Measurements from ENCODE around the gene DNAAF2.
A peak's percentile ranks its signal among the peaks of the same experiment; 100 is the strongest.
"Not testable (repeated sequence)": the region's sequence is repeated elsewhere in the genome, so short reads cannot be mapped to it uniquely, and the experiment has no call there.

Gene DNAAF2

DNA sequence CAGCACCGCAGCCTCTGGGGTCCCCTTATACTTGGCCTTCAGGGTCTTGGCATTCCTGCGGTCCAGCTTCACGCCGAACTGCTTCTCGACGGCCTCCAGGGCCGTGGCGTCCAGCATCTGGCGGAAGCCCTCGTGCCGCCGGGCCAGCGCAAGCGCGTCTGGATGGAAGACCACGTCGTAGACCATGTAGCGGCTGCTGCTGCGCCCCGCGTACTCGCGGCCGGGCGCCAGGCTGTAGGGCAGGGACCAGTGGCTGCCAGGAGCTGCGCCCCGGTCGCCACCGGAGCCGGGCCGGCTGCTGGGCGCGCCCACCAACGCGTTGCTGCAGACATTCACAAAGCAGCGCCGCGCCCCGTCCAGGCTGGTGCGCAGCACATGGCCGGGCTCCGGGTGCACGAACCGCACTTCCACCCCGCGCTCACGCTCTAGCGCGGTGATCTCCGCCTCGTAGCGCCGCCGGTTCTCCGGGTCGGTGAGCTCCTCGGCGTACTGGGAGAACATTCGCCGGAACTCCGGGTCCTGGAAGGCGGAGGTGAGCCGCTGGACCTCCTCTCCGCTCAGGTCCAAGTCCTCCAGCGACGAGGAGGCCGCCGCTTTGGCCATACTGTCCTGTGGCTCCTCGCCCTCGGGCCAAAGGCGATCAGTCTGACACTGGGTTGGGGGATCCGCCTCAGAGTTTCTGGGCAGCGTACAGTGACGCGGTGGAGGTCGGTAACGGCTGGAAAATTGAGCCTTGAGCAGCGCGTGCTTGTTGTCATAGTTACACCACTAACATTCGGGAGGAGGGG lies at the start of gene DNAAF2:
TSS of gene DNAAF2 (minus strand) at position 698 of the 788 bp plus-strand sequence. CDS start at position 603, 95 bp downstream.
- peak within 1 kb of the TSS; percentile 98 for H3K27ac Mint-ChIP-seq
- no peaks in the 10 kb centered on the region for H3K9me3 Mint-ChIP-seq
- peaks cover 17 to 52% of the 10 kb centered on the region in 2 donors for H3K4me1 Mint-ChIP-seq
- peak; percentile 57 to 61 for ATAC-seq (replicated peaks)
- H3K36me3 Mint-ChIP-seq = peaks cover 33 to 45% of the 10 kb centered on the region in 2 donors
- DNase-seq = peak; percentile 67
- H3K27me3 Mint-ChIP-seq = no peaks in the 10 kb centered on the region
- H3K4me3 Mint-ChIP-seq = peak within 1 kb of the TSS; percentile 91 to 99

- Mint-ChIP-seq H3K4me3 (no peak overlapping the region), H3K36me3 (peaks cover 28 to 38% of the 10 kb centered on the region in 2 donors), H3K9me3 (no peaks in the 10 kb centered on the region), H3K27ac (no peak overlapping the region), H3K4me1 (no peaks in the 10 kb centered on the region), H3K27me3 (no peaks in the 10 kb centered on the region)
- DNase-seq (no peak), ATAC-seq (replicated peaks) (no peak)
Observed at GRCh38 chr14:49679271-49679670, 44.2 kb upstream of the DNAAF2 start.

- ATAC-seq (replicated peaks) = peak; percentile 48 to 51
- Mint-ChIP-seq H3K27ac (no peak overlapping the region), H3K36me3 (peaks cover 33 to 50% of the 10 kb centered on the region in 2 donors), H3K27me3 (no peaks in the 10 kb centered on the region), H3K9me3 (no peaks in the 10 kb centered on the region), H3K4me3 (no peak overlapping the region), H3K4me1 (no peaks in the 10 kb centered on the region)
- no peak for DNase-seq
Observed at GRCh38 chr14:49677643-49678042, 42.6 kb upstream of the DNAAF2 start.

DNA sequence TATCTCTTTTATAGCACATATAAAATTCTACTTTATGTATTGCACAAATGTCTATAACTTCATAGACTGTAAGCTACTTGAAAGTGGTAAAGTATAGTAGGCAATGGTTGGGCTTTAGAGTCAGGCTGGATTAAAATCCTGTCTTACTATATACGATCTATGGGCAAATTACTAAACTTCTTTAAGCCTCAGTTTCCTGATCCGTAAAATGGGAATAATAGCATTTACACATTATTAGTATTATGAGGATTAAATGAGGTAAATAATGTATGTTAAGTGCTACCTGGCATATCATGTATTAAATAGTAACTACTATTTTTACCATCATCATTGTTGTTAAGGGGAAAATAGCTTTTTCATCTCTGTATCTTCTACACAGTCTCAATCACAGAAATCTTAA lies 38.5 kb upstream of the DNAAF2 start:
- no peak for ATAC-seq (replicated peaks)
- DNase-seq = no peak
- H3K27me3 Mint-ChIP-seq = no peaks in the 10 kb centered on the region
- H3K36me3 Mint-ChIP-seq = peaks cover 22 to 38% of the 10 kb centered on the region in 2 donors
- H3K4me3 Mint-ChIP-seq = no peak overlapping the region
- H3K27ac Mint-ChIP-seq = no peak overlapping the region
- H3K9me3 Mint-ChIP-seq = no peaks in the 10 kb centered on the region
- no peaks in the 10 kb centered on the region for H3K4me1 Mint-ChIP-seq

GRCh38 chr14:49670475-49670874 lies 35.4 kb upstream of the DNAAF2 start:
- no peaks in the 10 kb centered on the region for H3K27me3 Mint-ChIP-seq
- no peak for DNase-seq
- H3K27ac Mint-ChIP-seq = no peak overlapping the region
- no peaks in the 10 kb centered on the region for H3K4me1 Mint-ChIP-seq
- H3K9me3 Mint-ChIP-seq = no peaks in the 10 kb centered on the region
- H3K36me3 Mint-ChIP-seq = peaks cover 11 to 25% of the 10 kb centered on the region in 2 donors
- H3K4me3 Mint-ChIP-seq = no peak overlapping the region
- no peak for ATAC-seq (replicated peaks)

GRCh38 chr14:49659526-49660455 lies 24.7 kb upstream of the DNAAF2 start:
- peak overlapping the region; percentile 20 for H3K27ac Mint-ChIP-seq
- H3K4me3 Mint-ChIP-seq = no peak overlapping the region
- no peaks in the 10 kb centered on the region for H3K27me3 Mint-ChIP-seq
- ATAC-seq (replicated peaks) = no peak
- H3K4me1 Mint-ChIP-seq = no peaks in the 10 kb centered on the region
- peaks cover 0 to 3% of the 10 kb centered on the region in 2 donors for H3K36me3 Mint-ChIP-seq
- no peak for DNase-seq
- no peaks in the 10 kb centered on the region for H3K9me3 Mint-ChIP-seq

GRCh38 chr14:49657500-49657899 lies 22.5 kb upstream of the DNAAF2 start:
- H3K4me1 Mint-ChIP-seq; H3K27me3 Mint-ChIP-seq; H3K4me3 Mint-ChIP-seq; H3K9me3 Mint-ChIP-seq; ATAC-seq (replicated peaks); DNase-seq; H3K36me3 Mint-ChIP-seq; H3K27ac Mint-ChIP-seq: not testable (repeated sequence)

- no peaks in the 10 kb centered on the region for H3K9me3 Mint-ChIP-seq
- DNase-seq (no peak), ATAC-seq (replicated peaks) (no peak)
- no peaks in the 10 kb centered on the region for H3K27me3 Mint-ChIP-seq
- peaks cover 9% of the 10 kb centered on the region in 2 donors for H3K36me3 Mint-ChIP-seq
- no peaks in the 10 kb centered on the region for H3K4me1 Mint-ChIP-seq
- H3K27ac Mint-ChIP-seq = no peak overlapping the region
- no peak overlapping the region for H3K4me3 Mint-ChIP-seq
Observed at GRCh38 chr14:49654511-49654910, 19.5 kb upstream of the DNAAF2 start.

GRCh38 chr14:49653508-49653907 lies 18.5 kb upstream of the DNAAF2 start:
- H3K36me3 Mint-ChIP-seq = peaks cover 9% of the 10 kb centered on the region in 2 donors
- no peak overlapping the region for H3K4me3 Mint-ChIP-seq
- ATAC-seq (replicated peaks) (no peak), DNase-seq (no peak)
- no peaks in the 10 kb centered on the region for H3K4me1 Mint-ChIP-seq
- H3K27me3 Mint-ChIP-seq = no peaks in the 10 kb centered on the region
- H3K9me3 Mint-ChIP-seq = no peaks in the 10 kb centered on the region
- H3K27ac Mint-ChIP-seq = no peak overlapping the region

- no peak for ATAC-seq (replicated peaks)
- H3K9me3 Mint-ChIP-seq = no peaks in the 10 kb centered on the region
Observed at GRCh38 chr14:49642163-49642562, 7.1 kb upstream of the DNAAF2 start.

DNA sequence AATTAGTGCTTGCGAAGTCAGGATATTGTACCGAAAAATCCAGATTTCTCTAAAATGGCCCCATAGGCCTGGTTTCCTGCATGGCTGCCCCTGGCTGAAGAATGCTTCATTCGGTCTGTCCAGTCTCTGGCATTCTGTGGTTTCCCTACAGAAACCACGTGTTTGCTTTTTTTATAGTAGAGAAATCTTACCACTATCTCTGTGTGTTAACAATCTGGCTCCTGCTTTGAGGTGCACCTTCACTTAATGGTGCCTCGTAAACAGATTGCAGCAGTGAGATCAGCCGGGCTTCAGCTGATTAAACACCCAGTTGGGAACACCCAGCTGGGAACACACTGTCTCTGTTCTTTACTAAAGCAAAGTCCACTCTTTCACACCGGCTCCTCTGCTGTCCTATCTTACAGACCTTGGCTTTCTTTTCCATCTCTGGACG lies 6.7 kb upstream of the DNAAF2 start:
- Mint-ChIP-seq H3K4me1 (peaks cover 26 to 49% of the 10 kb centered on the region in 2 donors), H3K27ac (peak overlapping the region; percentile 56), H3K4me3 (peak overlapping the region in 1 of 2 donors; percentile 34), H3K9me3 (no peaks in the 10 kb centered on the region), H3K36me3 (peaks cover 32 to 42% of the 10 kb centered on the region in 2 donors), H3K27me3 (no peaks in the 10 kb centered on the region)
- DNase-seq (no peak), ATAC-seq (replicated peaks) (peak in 1 of 2 donors; percentile 23)

More at GRCh38 chr14:49642163-49642562, 7.1 kb upstream of the DNAAF2 start:
- Mint-ChIP-seq H3K4me3 (peak overlapping the region in 1 of 2 donors; percentile 34), H3K36me3 (peaks cover 31 to 41% of the 10 kb centered on the region in 2 donors), H3K4me1 (peaks cover 24 to 45% of the 10 kb centered on the region in 2 donors), H3K27ac (peak overlapping the region; percentile 56), H3K27me3 (no peaks in the 10 kb centered on the region)
- no peak for DNase-seq

- Mint-ChIP-seq H3K27ac (no peak overlapping the region), H3K27me3 (no peaks in the 10 kb centered on the region), H3K4me1 (peaks cover 28 to 59% of the 10 kb centered on the region in 2 donors), H3K9me3 (no peaks in the 10 kb centered on the region), H3K4me3 (no peak overlapping the region), H3K36me3 (peaks cover 30 to 43% of the 10 kb centered on the region in 2 donors)
- no peak for DNase-seq
- ATAC-seq (replicated peaks) = peak in 1 of 2 donors; percentile 22
Observed at GRCh38 chr14:49640540-49641417, 5.7 kb upstream of the DNAAF2 start.

DNA sequence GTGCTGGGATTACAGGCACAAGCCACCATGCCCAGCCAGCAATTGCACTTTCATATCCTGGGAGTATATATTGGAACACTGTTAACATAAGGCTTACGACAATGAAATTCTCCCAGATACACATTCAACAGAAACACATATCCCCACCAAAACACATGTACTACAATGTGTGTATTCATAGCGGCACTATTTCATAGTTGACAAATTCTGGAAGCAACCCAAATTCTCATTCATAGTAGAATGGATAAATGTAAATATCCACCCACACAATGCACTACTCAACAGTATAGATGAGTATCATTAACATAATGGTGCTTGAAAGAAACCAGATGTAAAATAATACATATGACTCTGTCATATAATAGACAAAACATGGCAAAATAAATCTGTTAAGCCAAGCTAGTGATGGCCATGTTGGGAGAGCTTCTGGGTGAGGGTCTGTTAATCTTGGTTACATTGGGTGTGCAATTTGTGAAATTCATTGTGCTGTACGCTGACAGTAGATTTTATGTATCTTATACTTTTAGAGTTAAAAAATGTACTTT lies 2.6 kb upstream of the DNAAF2 start:
- Mint-ChIP-seq H3K36me3 (peaks cover 35 to 57% of the 10 kb centered on the region in 2 donors), H3K4me1 (peaks cover 28 to 68% of the 10 kb centered on the region in 2 donors), H3K27ac (peak overlapping the region; percentile 42), H3K9me3 (no peaks in the 10 kb centered on the region), H3K27me3 (no peaks in the 10 kb centered on the region), H3K4me3 (no peak overlapping the region)
- ATAC-seq (replicated peaks) (no peak), DNase-seq (no peak)
